SK-N-SH treated with all-trans-retinoic acid at 6 μM for 48 hours (cell line): ENCODE measurements around the gene ARID5B.

Source experiments
- ATAC-seq: fragments of 200-7000 bp; cut with Tn5 transposase; 3 replicates; pipeline ENCODE4 v1.9.1; 2020; ENCODE audit warnings: mild to moderate bottlenecking, moderate library complexity
- ARNTL ChIP-seq: fragments of 450-650 bp; formaldehyde crosslinking; IDR thresholded peaks from 2 replicates; pipeline ENCODE4 v1.5.0; 2020; ENCODE audit warnings: low read depth, mild to moderate bottlenecking, moderate library complexity, borderline replicate concordance
- BACH2 ChIP-seq: fragments of 250-450 bp; sonication (Bioruptor Pico); IDR thresholded peaks from 2 replicates; pipeline ENCODE4 v1.9.0; 2021; ENCODE audit warnings: mild to moderate bottlenecking, borderline replicate concordance
- CSDC2 ChIP-seq: fragments of 250-450 bp; sonication (Bioruptor Pico); IDR thresholded peaks from 2 replicates; pipeline ENCODE4 v1.5.0; 2020; ENCODE audit warnings: mild to moderate bottlenecking, moderate library complexity
- ESRRG ChIP-seq: fragments of 250-450 bp; sonication (Bioruptor Pico); IDR thresholded peaks from 2 replicates; pipeline ENCODE4 v1.6.1; 2021; ENCODE audit warnings: mild to moderate bottlenecking
- GLIS3 ChIP-seq: fragments of 250-450 bp; sonication (Bioruptor Pico); IDR thresholded peaks from 2 replicates; pipeline ENCODE4 v1.5.0; 2020; ENCODE audit warnings: mild to moderate bottlenecking, moderate library complexity
- ISL1 ChIP-seq: fragments of 250-450 bp; sonication (Bioruptor Pico); IDR thresholded peaks from 2 replicates; pipeline ENCODE4 v2.1.2; 2022; ENCODE audit warnings: mild to moderate bottlenecking, moderate library complexity
- PPARA ChIP-seq: fragments of 250-450 bp; sonication (Bioruptor Pico); IDR thresholded peaks from 2 replicates; pipeline ENCODE4 v1.5.0; 2020; ENCODE audit warnings: mild to moderate bottlenecking, borderline replicate concordance
- RARB ChIP-seq: fragments of 250-450 bp; sonication (Bioruptor Pico); IDR thresholded peaks from 2 replicates; pipeline ENCODE4 v1.8.0; 2021; ENCODE audit warnings: mild to moderate bottlenecking, moderate library complexity
- SNAI2 ChIP-seq: fragments of 250-450 bp; sonication (Bioruptor Pico); IDR thresholded peaks from 2 replicates; pipeline ENCODE4 v1.5.0; 2020; ENCODE audit warnings: mild to moderate bottlenecking, moderate library complexity
- TCF4 ChIP-seq: fragments of 250-450 bp; sonication (Bioruptor Pico); IDR thresholded peaks from 2 replicates; pipeline ENCODE4 v1.8.0; 2021; ENCODE audit warnings: mild to moderate bottlenecking, moderate library complexity, borderline replicate concordance
- TOX ChIP-seq: fragments of 250-450 bp; sonication (Bioruptor Pico); IDR thresholded peaks from 2 replicates; pipeline ENCODE4 v1.8.0; 2021; ENCODE audit warnings: mild to moderate bottlenecking, moderate library complexity, borderline replicate concordance
- ZC3H10 ChIP-seq: fragments of 250-450 bp; sonication (Bioruptor Pico); IDR thresholded peaks from 2 replicates; pipeline ENCODE4 v1.5.1; 2021; ENCODE audit warnings: mild to moderate bottlenecking, moderate library complexity
- ZFP3 ChIP-seq: fragments of 250-450 bp; sonication (Bioruptor Pico); IDR thresholded peaks from 2 replicates; pipeline ENCODE4 v1.5.0; 2020; ENCODE audit warnings: mild to moderate bottlenecking, moderate library complexity
- ZFP30 ChIP-seq: fragments of 450-650 bp; formaldehyde crosslinking; IDR thresholded peaks from 2 replicates; pipeline ENCODE4 v1.5.0; 2022; ENCODE audit warnings: mild to moderate bottlenecking, moderate library complexity
- ZNF565 ChIP-seq: fragments of 450-650 bp; formaldehyde crosslinking; conservative IDR thresholded peaks from 2 replicates; pipeline ENCODE4 v1.5.0; 2020; ENCODE audit warnings: low read depth, mild to moderate bottlenecking, moderate library complexity
- ZNF70 ChIP-seq: fragments of 450-650 bp; formaldehyde crosslinking; IDR thresholded peaks from 2 replicates; pipeline ENCODE4 v1.5.0; 2020; ENCODE audit warnings: mild to moderate bottlenecking, moderate library complexity
- ZNF8 ChIP-seq: fragments of 450-650 bp; formaldehyde crosslinking; IDR thresholded peaks from 2 replicates; pipeline ENCODE4 v1.5.0; 2020; ENCODE audit warnings: mild to moderate bottlenecking, moderate library complexity
- TF ChIP-seq, protein P1 (sequence below): fragments of 250-450 bp; sonication (Bioruptor Pico); IDR thresholded peaks from 2 replicates; pipeline ENCODE4 v1.8.0; 2021; ENCODE audit warnings: low read depth, mild to moderate bottlenecking, moderate library complexity, borderline replicate concordance
- TF ChIP-seq, protein P2 (sequence below): fragments of 250-450 bp; sonication (Bioruptor Pico); IDR thresholded peaks from 2 replicates; pipeline ENCODE4 v1.5.0; 2020; ENCODE audit warnings: mild to moderate bottlenecking, moderate library complexity
- TF ChIP-seq, protein P3 (sequence below): fragments of 250-450 bp; sonication (Bioruptor Pico); IDR thresholded peaks from 2 replicates; pipeline ENCODE4 v1.8.0; 2020; ENCODE audit warnings: mild to moderate bottlenecking, moderate library complexity, borderline replicate concordance
- TF ChIP-seq, protein P4 (sequence below): fragments of 250-450 bp; sonication (Bioruptor Pico); IDR thresholded peaks from 2 replicates; pipeline ENCODE4 v1.5.1; 2020; ENCODE audit warnings: low read depth, mild to moderate bottlenecking, moderate library complexity
- TF ChIP-seq, protein P5 (sequence below): fragments of 250-450 bp; sonication (Bioruptor Pico); IDR thresholded peaks from 2 replicates; pipeline ENCODE4 v1.5.1; 2021; ENCODE audit warnings: mild to moderate bottlenecking, moderate library complexity

Gene ARID5B

DNA sequence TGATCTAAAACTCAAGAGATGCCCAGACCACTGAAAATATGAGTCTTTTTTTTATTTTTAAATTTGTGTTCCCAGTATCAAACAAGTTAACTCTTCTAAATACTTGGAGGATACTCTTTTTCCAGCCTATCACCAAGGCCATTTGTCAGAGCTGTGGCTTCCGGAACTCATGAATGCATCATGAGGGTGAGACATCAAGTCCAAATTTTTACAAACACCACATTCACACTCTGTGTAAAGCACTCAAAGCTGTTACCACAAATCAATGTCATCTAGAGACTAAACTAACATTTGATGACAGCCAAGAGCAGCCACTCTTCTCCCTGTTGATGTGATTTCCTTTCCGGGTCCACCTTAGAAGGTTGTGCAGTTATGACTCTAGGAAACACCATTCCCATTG lies 43.8 kb upstream of the ARID5B start:
- TF ChIP-seq ARNTL (CRISPR knock-in tag) (no peak), ZNF8 (CRISPR knock-in tag) (no peak), PPARA (CRISPR knock-in tag) (no peak), BACH2 (CRISPR knock-in tag) (no peak), ISL1 (CRISPR knock-in tag) (no peak), SNAI2 (CRISPR knock-in tag) (no peak), TCF4 (no peak), ZNF565 (CRISPR knock-in tag) (no peak), TOX (CRISPR knock-in tag) (no peak), ZNF70 (no peak), ZC3H10 (CRISPR knock-in tag) (no peak), GLIS3 (CRISPR knock-in tag) (no peak), ZFP3 (no peak), RARB (no peak), ZFP30 (CRISPR knock-in tag) (no peak)
- TF ChIP-seq, protein P1, sequence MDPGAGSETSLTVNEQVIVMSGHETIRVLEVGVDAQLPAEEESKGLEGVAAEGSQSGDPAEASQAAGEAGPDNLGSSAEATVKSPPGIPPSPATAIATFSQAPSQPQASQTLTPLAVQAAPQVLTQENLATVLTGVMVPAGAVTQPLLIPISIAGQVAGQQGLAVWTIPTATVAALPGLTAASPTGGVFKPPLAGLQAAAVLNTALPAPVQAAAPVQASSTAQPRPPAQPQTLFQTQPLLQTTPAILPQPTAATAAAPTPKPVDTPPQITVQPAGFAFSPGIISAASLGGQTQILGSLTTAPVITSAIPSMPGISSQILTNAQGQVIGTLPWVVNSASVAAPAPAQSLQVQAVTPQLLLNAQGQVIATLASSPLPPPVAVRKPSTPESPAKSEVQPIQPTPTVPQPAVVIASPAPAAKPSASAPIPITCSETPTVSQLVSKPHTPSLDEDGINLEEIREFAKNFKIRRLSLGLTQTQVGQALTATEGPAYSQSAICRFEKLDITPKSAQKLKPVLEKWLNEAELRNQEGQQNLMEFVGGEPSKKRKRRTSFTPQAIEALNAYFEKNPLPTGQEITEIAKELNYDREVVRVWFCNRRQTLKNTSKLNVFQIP (CRISPR knock-in tag), result no peak
- ATAC-seq, result no peak

DNA sequence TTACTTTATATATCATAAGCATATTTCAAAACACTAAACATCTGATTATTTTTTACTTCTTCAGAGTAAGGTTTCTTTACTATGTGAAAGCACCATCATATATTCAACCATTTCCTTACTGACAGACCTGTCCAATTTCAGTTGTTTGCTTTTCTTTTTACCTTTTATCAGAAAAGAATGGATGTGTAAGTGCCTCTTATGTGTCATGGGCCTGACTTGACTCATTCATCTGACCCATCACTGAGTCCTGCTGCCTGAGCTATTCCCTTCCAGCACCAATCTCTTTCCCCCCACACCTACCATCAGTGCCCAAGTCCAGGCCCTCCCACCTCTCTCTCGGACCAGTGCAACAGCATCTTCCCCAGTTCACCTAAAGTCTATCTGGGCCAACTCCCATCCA lies 41.7 kb upstream of the ARID5B start:
- ATAC-seq, result no peak

DNA sequence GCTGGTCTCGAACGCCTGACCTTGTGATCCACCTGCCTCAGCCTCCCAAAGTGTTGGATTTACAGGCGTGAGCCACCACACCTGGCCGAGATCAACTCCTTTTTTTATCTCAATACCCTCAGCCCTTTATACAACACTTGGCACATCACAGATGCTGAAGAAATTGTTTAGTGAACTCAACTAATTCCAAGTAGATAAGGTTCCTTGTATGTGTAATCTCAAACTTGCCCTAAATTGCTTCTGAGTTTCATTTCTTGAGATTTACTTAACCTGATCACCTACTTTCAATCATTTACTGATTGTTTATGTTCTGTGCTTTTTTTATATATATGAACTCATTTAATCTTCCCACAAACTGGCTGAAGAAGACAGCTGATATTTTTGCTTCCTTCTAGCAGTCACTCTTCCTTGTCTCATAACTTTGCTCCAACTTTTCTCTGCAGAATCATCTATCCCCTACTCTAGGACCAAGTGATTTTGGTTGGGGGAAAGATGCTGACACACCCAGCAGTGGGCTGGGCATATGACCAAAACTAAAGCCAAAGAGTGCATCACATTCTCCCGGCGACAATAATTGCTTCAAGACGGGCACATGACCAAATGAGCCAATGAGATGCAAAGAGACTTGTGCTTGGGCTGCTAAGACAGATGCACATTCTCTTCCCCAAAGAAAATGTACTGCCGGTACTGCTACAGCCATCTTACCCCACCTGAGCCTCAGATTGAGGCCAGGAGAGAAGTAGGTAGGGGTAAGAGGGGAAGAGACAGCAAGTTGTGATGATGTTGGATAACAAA lies 40.3 kb upstream of the ARID5B start:
- TF ChIP-seq TCF4 (no peak), ZNF70 (no peak), SNAI2 (CRISPR knock-in tag) (no peak), BACH2 (CRISPR knock-in tag) (no peak), CSDC2 (CRISPR knock-in tag) (no peak), PPARA (CRISPR knock-in tag) (no peak), ISL1 (CRISPR knock-in tag) (no peak)
- TF ChIP-seq, protein P2, sequence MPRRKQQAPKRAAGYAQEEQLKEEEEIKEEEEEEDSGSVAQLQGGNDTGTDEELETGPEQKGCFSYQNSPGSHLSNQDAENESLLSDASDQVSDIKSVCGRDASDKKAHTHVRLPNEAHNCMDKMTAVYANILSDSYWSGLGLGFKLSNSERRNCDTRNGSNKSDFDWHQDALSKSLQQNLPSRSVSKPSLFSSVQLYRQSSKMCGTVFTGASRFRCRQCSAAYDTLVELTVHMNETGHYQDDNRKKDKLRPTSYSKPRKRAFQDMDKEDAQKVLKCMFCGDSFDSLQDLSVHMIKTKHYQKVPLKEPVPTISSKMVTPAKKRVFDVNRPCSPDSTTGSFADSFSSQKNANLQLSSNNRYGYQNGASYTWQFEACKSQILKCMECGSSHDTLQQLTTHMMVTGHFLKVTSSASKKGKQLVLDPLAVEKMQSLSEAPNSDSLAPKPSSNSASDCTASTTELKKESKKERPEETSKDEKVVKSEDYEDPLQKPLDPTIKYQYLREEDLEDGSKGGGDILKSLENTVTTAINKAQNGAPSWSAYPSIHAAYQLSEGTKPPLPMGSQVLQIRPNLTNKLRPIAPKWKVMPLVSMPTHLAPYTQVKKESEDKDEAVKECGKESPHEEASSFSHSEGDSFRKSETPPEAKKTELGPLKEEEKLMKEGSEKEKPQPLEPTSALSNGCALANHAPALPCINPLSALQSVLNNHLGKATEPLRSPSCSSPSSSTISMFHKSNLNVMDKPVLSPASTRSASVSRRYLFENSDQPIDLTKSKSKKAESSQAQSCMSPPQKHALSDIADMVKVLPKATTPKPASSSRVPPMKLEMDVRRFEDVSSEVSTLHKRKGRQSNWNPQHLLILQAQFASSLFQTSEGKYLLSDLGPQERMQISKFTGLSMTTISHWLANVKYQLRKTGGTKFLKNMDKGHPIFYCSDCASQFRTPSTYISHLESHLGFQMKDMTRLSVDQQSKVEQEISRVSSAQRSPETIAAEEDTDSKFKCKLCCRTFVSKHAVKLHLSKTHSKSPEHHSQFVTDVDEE (CRISPR knock-in tag), result no peak
- ATAC-seq, result no peak

More for the DNA sequence above, 41.7 kb upstream of the ARID5B start:
- TF ChIP-seq, protein P3, sequence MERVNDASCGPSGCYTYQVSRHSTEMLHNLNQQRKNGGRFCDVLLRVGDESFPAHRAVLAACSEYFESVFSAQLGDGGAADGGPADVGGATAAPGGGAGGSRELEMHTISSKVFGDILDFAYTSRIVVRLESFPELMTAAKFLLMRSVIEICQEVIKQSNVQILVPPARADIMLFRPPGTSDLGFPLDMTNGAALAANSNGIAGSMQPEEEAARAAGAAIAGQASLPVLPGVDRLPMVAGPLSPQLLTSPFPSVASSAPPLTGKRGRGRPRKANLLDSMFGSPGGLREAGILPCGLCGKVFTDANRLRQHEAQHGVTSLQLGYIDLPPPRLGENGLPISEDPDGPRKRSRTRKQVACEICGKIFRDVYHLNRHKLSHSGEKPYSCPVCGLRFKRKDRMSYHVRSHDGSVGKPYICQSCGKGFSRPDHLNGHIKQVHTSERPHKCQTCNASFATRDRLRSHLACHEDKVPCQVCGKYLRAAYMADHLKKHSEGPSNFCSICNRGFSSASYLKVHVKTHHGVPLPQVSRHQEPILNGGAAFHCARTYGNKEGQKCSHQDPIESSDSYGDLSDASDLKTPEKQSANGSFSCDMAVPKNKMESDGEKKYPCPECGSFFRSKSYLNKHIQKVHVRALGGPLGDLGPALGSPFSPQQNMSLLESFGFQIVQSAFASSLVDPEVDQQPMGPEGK (CRISPR knock-in tag), result no peak
- no peak for TF ChIP-seq ZC3H10 (CRISPR knock-in tag)
- no peak for TF ChIP-seq ZFP30 (CRISPR knock-in tag)
- TF ChIP-seq ISL1 (CRISPR knock-in tag), result no peak
- TF ChIP-seq SNAI2 (CRISPR knock-in tag), result no peak
- TF ChIP-seq ARNTL (CRISPR knock-in tag), result no peak
- TF ChIP-seq CSDC2 (CRISPR knock-in tag), result no peak

DNA sequence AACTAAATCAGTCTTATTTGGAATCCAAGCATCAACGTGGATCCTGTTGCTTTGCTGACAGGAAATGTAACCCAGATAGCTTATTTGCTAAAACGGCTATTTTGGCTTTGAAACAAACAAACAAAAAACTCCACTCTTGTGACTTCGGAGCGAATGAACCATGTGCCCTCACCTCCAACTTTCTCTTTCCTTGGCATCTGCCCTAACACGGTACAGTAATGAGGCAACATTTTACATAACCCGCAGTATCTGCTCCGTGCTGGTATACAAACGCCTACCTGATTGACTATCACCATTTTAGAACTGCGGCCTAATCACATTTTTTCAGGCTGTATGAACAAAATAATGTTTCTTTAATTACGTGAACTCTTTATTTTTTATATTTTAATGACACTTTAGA lies 37.5 kb upstream of the ARID5B start:
- TF ChIP-seq PPARA (CRISPR knock-in tag), result no peak
- TF ChIP-seq, protein P1 (CRISPR knock-in tag), result no peak
- TF ChIP-seq, protein P4, sequence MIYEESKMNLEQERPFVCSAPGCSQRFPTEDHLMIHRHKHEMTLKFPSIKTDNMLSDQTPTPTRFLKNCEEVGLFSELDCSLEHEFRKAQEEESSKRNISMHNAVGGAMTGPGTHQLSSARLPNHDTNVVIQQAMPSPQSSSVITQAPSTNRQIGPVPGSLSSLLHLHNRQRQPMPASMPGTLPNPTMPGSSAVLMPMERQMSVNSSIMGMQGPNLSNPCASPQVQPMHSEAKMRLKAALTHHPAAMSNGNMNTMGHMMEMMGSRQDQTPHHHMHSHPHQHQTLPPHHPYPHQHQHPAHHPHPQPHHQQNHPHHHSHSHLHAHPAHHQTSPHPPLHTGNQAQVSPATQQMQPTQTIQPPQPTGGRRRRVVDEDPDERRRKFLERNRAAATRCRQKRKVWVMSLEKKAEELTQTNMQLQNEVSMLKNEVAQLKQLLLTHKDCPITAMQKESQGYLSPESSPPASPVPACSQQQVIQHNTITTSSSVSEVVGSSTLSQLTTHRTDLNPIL (CRISPR knock-in tag), result no peak
- TF ChIP-seq, protein P5, sequence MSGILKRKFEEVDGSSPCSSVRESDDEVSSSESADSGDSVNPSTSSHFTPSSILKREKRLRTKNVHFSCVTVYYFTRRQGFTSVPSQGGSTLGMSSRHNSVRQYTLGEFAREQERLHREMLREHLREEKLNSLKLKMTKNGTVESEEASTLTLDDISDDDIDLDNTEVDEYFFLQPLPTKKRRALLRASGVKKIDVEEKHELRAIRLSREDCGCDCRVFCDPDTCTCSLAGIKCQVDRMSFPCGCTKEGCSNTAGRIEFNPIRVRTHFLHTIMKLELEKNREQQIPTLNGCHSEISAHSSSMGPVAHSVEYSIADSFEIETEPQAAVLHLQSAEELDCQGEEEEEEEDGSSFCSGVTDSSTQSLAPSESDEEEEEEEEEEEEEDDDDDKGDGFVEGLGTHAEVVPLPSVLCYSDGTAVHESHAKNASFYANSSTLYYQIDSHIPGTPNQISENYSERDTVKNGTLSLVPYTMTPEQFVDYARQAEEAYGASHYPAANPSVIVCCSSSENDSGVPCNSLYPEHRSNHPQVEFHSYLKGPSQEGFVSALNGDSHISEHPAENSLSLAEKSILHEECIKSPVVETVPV (CRISPR knock-in tag), result no peak
- no peak for TF ChIP-seq GLIS3 (CRISPR knock-in tag)
- no peak for TF ChIP-seq ESRRG (CRISPR knock-in tag)
- no peak for TF ChIP-seq CSDC2 (CRISPR knock-in tag)
- TF ChIP-seq TCF4, result no peak
- ATAC-seq, result no peak
